A549 (cell line): ENCODE measurements around the gene PNMA3. TPM values are rescaled to one million over a fixed set of nuclear protein-coding genes. Genes with fewer than 3 reads are reported as not detected.
"Not testable (repeated sequence)": the region's sequence is repeated elsewhere in the genome, so short reads cannot be mapped to it uniquely, and the experiment has no call there.

Experiments
- ATAC-seq, 2 experiments: fragments of 200-7000 bp in 1 of 2; fragments of >200 bp in 1 of 2; cut with Nextera tagmentation in 1 of 2; cut with Tn5 transposase in 1 of 2; 3 replicates each; pipeline versions ENCODE4 v1.8.0 to v1.9.1; 2018 to 2020; ENCODE audit warnings: mild to moderate bottlenecking in 1 of 2, moderate library complexity in 1 of 2
- CTCF ChIA-PET: fragments of 300-600 bp; sonication (Branson Sonifier 250); formaldehyde crosslinking; extraction: SDS; loops from one replicate; lab custom pipeline; 2021; ENCODE audit warnings: antibody characterized with exemption, inconsistent platforms; lab: Yijun Ruan, JAX
- POLR2A ChIA-PET: fragments of 350-600 bp; formaldehyde crosslinking; extraction: SDS; loops from one replicate; lab custom pipeline; 2021; ENCODE audit warnings: antibody characterized with exemption, inconsistent platforms; lab: Yijun Ruan, JAX
- DNase-seq, 2 experiments: peaks; one replicate each; pipeline versions ENCODE4 v3.0.0 to v3.0.0-alpha.2; 2011 to 2016; ENCODE audit warnings: low read depth in 1 of 2, low spot score in 1 of 2
- FAIRE-seq: peaks from 2 replicates; lab custom pipeline; 2011; peaks lifted over from hg19 to GRCh38; lab: Jason Lieb, UNC
- H3K27ac ChIP-seq, 2 experiments: fragments of >200 bp; sonication (Bioruptor Twin); formaldehyde crosslinking; 3 replicates each; pipeline ENCODE4 v1.5.1; 2016 to 2017
- H3K4me1 ChIP-seq: fragments of >200 bp; sonication (Bioruptor Twin); formaldehyde crosslinking; 3 replicates; pipeline ENCODE4 v1.6.1; 2016
- H3K4me2 ChIP-seq: fragments of >200 bp; sonication (Bioruptor Twin); formaldehyde crosslinking; 3 replicates; pipeline ENCODE4 v1.6.1; 2016
- H3K4me3 ChIP-seq: fragments of >200 bp; sonication (Bioruptor Twin); formaldehyde crosslinking; 3 replicates; pipeline ENCODE4 v1.5.1; 2016
- H3K9me3 ChIP-seq: fragments of >200 bp; sonication (Bioruptor Twin); formaldehyde crosslinking; 3 replicates; pipeline ENCODE4 v1.6.1; 2016
- CHD2 ChIP-seq: fragments of 150-350 bp; IDR thresholded peaks from 2 replicates; pipeline ENCODE4 v1.6.1; 2014; ENCODE audit warnings: low read length; ENCODE audit not compliant: partially characterized antibody
- EHF ChIP-seq: fragments of 250-450 bp; sonication (Bioruptor Pico); IDR thresholded peaks from 2 replicates; pipeline ENCODE4 v1.5.0; 2020; ENCODE audit warnings: mild to moderate bottlenecking
- ESRRA ChIP-seq: fragments of 150-350 bp; IDR thresholded peaks from 2 replicates; pipeline ENCODE4 v1.6.1; 2014; ENCODE audit warnings: mild to moderate bottlenecking, low read length, borderline replicate concordance
- HDAC2 ChIP-seq: fragments of 200-600 bp; sonication (generic); IDR thresholded peaks from 2 replicates; pipeline ENCODE4 v1.6.1; 2016
- HOXA7 ChIP-seq: fragments of 250-450 bp; sonication (Bioruptor Pico); IDR thresholded peaks from 2 replicates; pipeline ENCODE4 v1.5.0; 2020; ENCODE audit warnings: mild to moderate bottlenecking, moderate library complexity
- HOXB5 ChIP-seq: fragments of 250-450 bp; sonication (Bioruptor Pico); IDR thresholded peaks from 2 replicates; pipeline ENCODE4 v1.5.0; 2020; ENCODE audit warnings: mild to moderate bottlenecking, moderate library complexity
- JUNB ChIP-seq: fragments of >200 bp; sonication (Bioruptor Twin); formaldehyde crosslinking; IDR thresholded peaks from 2 replicates; pipeline ENCODE4 v1.6.1; 2016
- KDM1A ChIP-seq: fragments of 200-600 bp; sonication (generic); IDR thresholded peaks from 2 replicates; pipeline ENCODE4 v1.6.1; 2016; ENCODE audit warnings: low read depth, mild to moderate bottlenecking
- KDM5A ChIP-seq: fragments of 200-600 bp; sonication (generic); IDR thresholded peaks from 2 replicates; pipeline ENCODE4 v1.6.1; 2016; ENCODE audit warnings: antibody characterized with exemption, mild to moderate bottlenecking
- PHF8 ChIP-seq: fragments of 200-600 bp; sonication (generic); IDR thresholded peaks from 2 replicates; pipeline ENCODE4 v1.6.1; 2016; ENCODE audit warnings: low read depth, mild to moderate bottlenecking, antibody characterized with exemption, moderate library complexity, borderline replicate concordance
- POLR2AphosphoS2 ChIP-seq: conservative IDR thresholded peaks from 2 replicates; pipeline ENCODE4 v1.6.1; 2012; ENCODE audit warnings: low read length, improper control_type of control experiment, inconsistent platforms
- SMC3 ChIP-seq: fragments of >200 bp; sonication (Bioruptor Twin); formaldehyde crosslinking; IDR thresholded peaks from 3 replicates; pipeline ENCODE4 v1.6.1; 2018; ENCODE audit warnings: inconsistent platforms
- TP53 ChIP-seq: fragments of 250-450 bp; sonication (Bioruptor Pico); IDR thresholded peaks from 2 replicates; pipeline ENCODE4 v1.5.0; 2021; ENCODE audit warnings: mild to moderate bottlenecking, moderate library complexity
- WGBS: methylation state at CpG from one replicate; pipeline ENCODE4 v1.1.6; 2017; ENCODE audit errors: missing lambda C conversion rate; 5-methylcytosine and 5-hydroxymethylcytosine counted together
- polyA plus RNA-seq, 4 experiments: library from polyadenylated mRNA; depleted of rRNA in 3 of 4; stranded (reverse); fragments of >200 nt; fragmentation: RNase III in 1 of 4; extraction: RNeasy Plus Mini Kit Qiagen cat#74134 plus additional on column Dnase treatment in 1 of 4; gene quantifications; 2 replicates in 3 of 4; 3 replicates in 1 of 4; pipeline ENCODE4 v1.2.3, GENCODE V29; 2011 to 2017
- TF ChIP-seq, protein P1 (sequence below): fragments of >200 bp; sonication (Bioruptor Twin); formaldehyde crosslinking; IDR thresholded peaks from 3 replicates; pipeline ENCODE4 v1.5.1; 2016
- TF ChIP-seq, protein P2 (sequence below): IDR thresholded peaks from 2 replicates; pipeline ENCODE4 v1.6.1; 2012; ENCODE audit warnings: low read depth, borderline replicate concordance

PNMA3 gene
- polyA plus RNA-seq, 2 of the 4 experiments (the other 2 are of a cell fraction): 0.08 to 0.26 TPM

- peak overlapping the region; percentile 16; the same call in 1 of the 3 replicates for H3K4me2 ChIP-seq
- no peaks in the 10 kb centered on the region for H3K9me3 ChIP-seq
- DNase-seq (peak in 1 of 2 experiments; percentile 13), FAIRE-seq (no peak), ATAC-seq (peak in 1 of 2 experiments; percentile 30; a peak in 2 of 6 replicates)
- 39% methylated on average over 4 of the region's 6 CpGs for WGBS
- TF ChIP-seq JUNB: no peak
- no peak for TF ChIP-seq HDAC2
- TF ChIP-seq HOXA7: no peak
- no peak for TF ChIP-seq KDM1A
- TF ChIP-seq PHF8: no peak
- peak overlapping the region in 1 of 2 experiments; percentile 43; a peak in 2 of 6 replicates for H3K27ac ChIP-seq
- ChIA-PET POLR2A (no interaction called here), CTCF (no interaction called here)
- no peak overlapping the region for H3K4me3 ChIP-seq
- peaks cover 26% of the 10 kb centered on the region; the same call in 2 of the 3 replicates for H3K4me1 ChIP-seq
Measured at GRCh38 chrX:153065389-153065788, 9.1 kb downstream of the PNMA3 start.

GRCh38 chrX:153066402-153066801 lies 10.1 kb downstream of the PNMA3 start:
- POLR2A ChIA-PET, FAIRE-seq, H3K27ac ChIP-seq, CTCF ChIA-PET, DNase-seq, H3K4me3 ChIP-seq, H3K4me2 ChIP-seq, H3K9me3 ChIP-seq, ATAC-seq: not testable (repeated sequence)
- H3K4me1 ChIP-seq: peaks cover 24% of the 10 kb centered on the region; the same call in 2 of the 3 replicates
- 94% methylated on average over 3 of the region's 12 CpGs for WGBS

DNA sequence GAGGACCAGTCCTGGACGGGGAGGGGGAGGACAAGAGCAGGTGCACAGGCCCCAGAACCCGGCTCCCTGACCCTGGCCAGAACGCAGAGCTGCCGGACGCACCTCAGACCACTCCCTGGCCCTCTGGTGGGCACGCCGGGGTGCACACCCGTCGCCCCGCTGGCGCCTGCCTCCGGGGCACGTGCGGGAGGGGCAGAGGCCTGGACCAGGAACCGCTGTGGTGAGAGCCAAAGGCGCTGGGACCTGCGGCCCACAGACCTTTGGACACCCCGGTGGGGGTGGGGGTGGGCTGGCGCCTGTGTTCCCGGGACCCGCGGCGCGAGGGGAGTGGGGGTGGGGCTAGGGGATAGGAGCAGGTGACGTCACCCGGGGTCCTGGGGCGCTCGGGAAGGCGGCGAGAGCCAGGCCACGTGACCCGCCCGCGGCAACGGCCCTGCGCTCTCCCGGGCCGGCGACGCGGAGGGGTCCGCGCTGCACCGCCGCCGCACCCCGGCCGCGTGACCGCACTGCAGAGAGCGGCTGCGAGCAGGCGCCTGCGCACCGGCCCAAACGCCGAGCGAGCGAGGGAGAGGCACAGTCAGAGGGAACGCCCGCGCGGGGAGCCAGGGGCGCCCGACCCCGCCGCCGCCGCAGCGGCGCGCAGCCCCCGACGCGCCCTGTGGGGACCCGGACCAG lies 15.8 kb downstream of the PNMA3 start, which contains the start of gene PNMA6A:
Gene PNMA6A (plus strand): TSS at position 546 of the 675 bp plus-strand sequence. CDS start 609 bp downstream, outside the sequence.
- peak; percentile 79 to 86 for ATAC-seq
- FAIRE-seq: not testable (repeated sequence)

DNA sequence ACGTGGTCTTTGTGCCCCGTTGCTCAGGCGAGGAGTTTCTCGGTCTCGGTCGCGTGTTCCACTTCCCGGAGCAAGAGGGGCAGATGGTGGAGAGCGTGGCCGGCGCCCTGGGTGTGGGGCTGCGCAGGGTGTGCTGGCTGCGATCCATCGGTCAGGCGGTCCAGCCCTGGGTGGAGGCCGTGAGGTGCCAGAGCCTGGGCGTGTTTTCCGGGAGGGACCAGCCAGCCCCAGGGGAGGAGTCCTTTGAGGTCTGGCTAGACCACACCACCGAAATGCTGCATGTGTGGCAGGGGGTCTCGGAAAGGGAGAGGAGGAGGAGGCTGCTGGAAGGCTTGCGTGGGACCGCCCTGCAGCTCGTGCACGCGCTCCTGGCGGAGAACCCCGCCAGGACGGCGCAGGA lies 17.1 kb downstream of the PNMA3 start:
- H3K4me3 ChIP-seq, CTCF ChIA-PET, DNase-seq, H3K4me2 ChIP-seq, ATAC-seq, POLR2A ChIA-PET, H3K27ac ChIP-seq, FAIRE-seq, H3K4me1 ChIP-seq, H3K9me3 ChIP-seq: not testable (repeated sequence)
- no CpG with 5 or more reads among the region's 29 CpGs for WGBS

More for the DNA sequence above, 15.8 kb downstream of the PNMA3 start, which contains the start of gene PNMA6A:
- CTCF ChIA-PET, H3K4me3 ChIP-seq, H3K4me1 ChIP-seq, DNase-seq, H3K9me3 ChIP-seq, H3K27ac ChIP-seq, POLR2A ChIA-PET, H3K4me2 ChIP-seq: not testable (repeated sequence)
- no CpG with 5 or more reads among the region's 76 CpGs for WGBS

DNA sequence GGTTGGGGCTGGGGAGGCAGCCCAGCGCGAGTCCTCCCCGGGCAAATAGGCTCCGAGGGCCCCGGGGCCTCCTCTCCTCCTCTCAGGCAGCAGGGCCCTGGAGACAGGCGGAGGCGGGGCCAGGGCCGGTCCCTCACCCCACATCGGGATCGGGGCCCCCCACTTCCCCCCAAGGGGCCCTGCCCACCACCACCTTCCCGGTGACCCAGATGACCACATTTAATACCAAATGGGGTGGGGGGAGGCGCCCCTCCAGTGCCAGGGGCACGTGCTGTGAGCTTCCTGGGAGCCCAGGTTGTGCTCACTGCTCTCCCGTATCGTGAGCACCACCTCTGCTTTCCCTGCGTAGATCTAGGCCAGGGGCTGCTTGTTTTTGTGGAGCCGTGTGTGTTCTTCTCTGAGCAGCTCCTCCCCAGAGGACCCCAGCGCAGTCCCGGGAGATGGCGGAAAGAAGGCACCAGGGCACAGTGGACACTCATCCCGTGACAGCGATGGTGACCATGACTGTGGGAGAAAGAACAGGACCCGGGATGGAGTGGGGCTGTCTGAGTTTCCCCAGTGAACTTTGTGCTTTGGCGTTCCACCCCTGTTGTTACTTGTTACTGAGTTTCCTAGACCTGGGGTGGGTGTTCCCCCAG lies 18.1 kb downstream of the PNMA3 start:
- FAIRE-seq (no peak), ATAC-seq (no peak), DNase-seq (no peak)
- no peak overlapping the region for H3K4me3 ChIP-seq
- H3K4me2 ChIP-seq: no peak overlapping the region
- no peaks in the 10 kb centered on the region for H3K9me3 ChIP-seq
- POLR2A ChIA-PET: no interaction called here
- H3K27ac ChIP-seq: no peak overlapping the region
- H3K4me1 ChIP-seq: no peaks in the 10 kb centered on the region
- CTCF ChIA-PET: interaction anchor here (0.6 kb wide), 1 partner anchor 124 kb away, joined by 3 read pairs; no protein-coding TSS in a partner anchor
- WGBS: 88% methylated on average over 15 of the region's 24 CpGs
- TF ChIP-seq TP53 (CRISPR knock-in tag): no peak
- TF ChIP-seq, protein P1, sequence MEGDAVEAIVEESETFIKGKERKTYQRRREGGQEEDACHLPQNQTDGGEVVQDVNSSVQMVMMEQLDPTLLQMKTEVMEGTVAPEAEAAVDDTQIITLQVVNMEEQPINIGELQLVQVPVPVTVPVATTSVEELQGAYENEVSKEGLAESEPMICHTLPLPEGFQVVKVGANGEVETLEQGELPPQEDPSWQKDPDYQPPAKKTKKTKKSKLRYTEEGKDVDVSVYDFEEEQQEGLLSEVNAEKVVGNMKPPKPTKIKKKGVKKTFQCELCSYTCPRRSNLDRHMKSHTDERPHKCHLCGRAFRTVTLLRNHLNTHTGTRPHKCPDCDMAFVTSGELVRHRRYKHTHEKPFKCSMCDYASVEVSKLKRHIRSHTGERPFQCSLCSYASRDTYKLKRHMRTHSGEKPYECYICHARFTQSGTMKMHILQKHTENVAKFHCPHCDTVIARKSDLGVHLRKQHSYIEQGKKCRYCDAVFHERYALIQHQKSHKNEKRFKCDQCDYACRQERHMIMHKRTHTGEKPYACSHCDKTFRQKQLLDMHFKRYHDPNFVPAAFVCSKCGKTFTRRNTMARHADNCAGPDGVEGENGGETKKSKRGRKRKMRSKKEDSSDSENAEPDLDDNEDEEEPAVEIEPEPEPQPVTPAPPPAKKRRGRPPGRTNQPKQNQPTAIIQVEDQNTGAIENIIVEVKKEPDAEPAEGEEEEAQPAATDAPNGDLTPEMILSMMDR: no peak
- TF ChIP-seq POLR2AphosphoS2: no peak
- TF ChIP-seq SMC3: no peak
- TF ChIP-seq, protein P2, sequence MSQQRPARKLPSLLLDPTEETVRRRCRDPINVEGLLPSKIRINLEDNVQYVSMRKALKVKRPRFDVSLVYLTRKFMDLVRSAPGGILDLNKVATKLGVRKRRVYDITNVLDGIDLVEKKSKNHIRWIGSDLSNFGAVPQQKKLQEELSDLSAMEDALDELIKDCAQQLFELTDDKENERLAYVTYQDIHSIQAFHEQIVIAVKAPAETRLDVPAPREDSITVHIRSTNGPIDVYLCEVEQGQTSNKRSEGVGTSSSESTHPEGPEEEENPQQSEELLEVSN: no peak
- no peak for TF ChIP-seq ESRRA
- no peak for TF ChIP-seq EHF (CRISPR knock-in tag)
- no peak for TF ChIP-seq KDM5A
- no peak for TF ChIP-seq HOXB5 (CRISPR knock-in tag)
- no peak for TF ChIP-seq CHD2
- TF ChIP-seq, all 56 proteins: peak for 0
